Nephron progenitor cell (in vitro differentiated cells): ENCODE data around the gene ITSN1.

Experiments
- DNase-seq: peaks from one replicate; pipeline ENCODE4 v3.0.0; 2021
- H3K27ac Mint-ChIP-seq: 2 replicates; pipeline ENCODE4 v1.8.0; 2021; ENCODE audit warnings: mild to moderate bottlenecking, moderate library complexity, mixed read lengths
- H3K27me3 Mint-ChIP-seq: 2 replicates; pipeline ENCODE4 v1.8.0; 2021; ENCODE audit warnings: mild to moderate bottlenecking, low read depth, mixed read lengths; ENCODE audit not compliant: poor library complexity
- H3K36me3 Mint-ChIP-seq: 2 replicates; pipeline ENCODE4 v1.8.0; 2021; ENCODE audit warnings: low read depth, mixed read lengths
- H3K4me1 Mint-ChIP-seq: 2 replicates; pipeline ENCODE4 v1.8.0; 2021; ENCODE audit warnings: mixed read lengths
- H3K4me3 Mint-ChIP-seq: 2 replicates; pipeline ENCODE4 v1.8.0; 2021; ENCODE audit warnings: mild to moderate bottlenecking, moderate library complexity, mixed read lengths
- H3K9me3 Mint-ChIP-seq: 2 replicates; pipeline ENCODE4 v1.8.0; 2021; ENCODE audit warnings: mild to moderate bottlenecking, moderate library complexity, mixed read lengths
- TF ChIP-seq, protein P1 (sequence below): fragments of 200-600 bp; sonication (generic); IDR thresholded peaks from 2 replicates; pipeline ENCODE4 v1.5.0; 2021; ENCODE audit warnings: antibody characterized with exemption

ITSN1 gene

GRCh38 chr21:33901412-33902288 is 259.3 kb downstream of the ITSN1 start:
- Mint-ChIP-seq H3K4me3 (no peak overlapping the region), H3K4me1 (peaks cover 12% of the 10 kb centered on the region), H3K9me3 (no peaks in the 10 kb centered on the region), H3K36me3 (peaks cover 41% of the 10 kb centered on the region), H3K27ac (peak overlapping the region; percentile 80), H3K27me3 (no peaks in the 10 kb centered on the region)
- TF ChIP-seq, protein P1, sequence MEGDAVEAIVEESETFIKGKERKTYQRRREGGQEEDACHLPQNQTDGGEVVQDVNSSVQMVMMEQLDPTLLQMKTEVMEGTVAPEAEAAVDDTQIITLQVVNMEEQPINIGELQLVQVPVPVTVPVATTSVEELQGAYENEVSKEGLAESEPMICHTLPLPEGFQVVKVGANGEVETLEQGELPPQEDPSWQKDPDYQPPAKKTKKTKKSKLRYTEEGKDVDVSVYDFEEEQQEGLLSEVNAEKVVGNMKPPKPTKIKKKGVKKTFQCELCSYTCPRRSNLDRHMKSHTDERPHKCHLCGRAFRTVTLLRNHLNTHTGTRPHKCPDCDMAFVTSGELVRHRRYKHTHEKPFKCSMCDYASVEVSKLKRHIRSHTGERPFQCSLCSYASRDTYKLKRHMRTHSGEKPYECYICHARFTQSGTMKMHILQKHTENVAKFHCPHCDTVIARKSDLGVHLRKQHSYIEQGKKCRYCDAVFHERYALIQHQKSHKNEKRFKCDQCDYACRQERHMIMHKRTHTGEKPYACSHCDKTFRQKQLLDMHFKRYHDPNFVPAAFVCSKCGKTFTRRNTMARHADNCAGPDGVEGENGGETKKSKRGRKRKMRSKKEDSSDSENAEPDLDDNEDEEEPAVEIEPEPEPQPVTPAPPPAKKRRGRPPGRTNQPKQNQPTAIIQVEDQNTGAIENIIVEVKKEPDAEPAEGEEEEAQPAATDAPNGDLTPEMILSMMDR: peak; percentile 51
- DNase-seq: peak; percentile 41

DNA sequence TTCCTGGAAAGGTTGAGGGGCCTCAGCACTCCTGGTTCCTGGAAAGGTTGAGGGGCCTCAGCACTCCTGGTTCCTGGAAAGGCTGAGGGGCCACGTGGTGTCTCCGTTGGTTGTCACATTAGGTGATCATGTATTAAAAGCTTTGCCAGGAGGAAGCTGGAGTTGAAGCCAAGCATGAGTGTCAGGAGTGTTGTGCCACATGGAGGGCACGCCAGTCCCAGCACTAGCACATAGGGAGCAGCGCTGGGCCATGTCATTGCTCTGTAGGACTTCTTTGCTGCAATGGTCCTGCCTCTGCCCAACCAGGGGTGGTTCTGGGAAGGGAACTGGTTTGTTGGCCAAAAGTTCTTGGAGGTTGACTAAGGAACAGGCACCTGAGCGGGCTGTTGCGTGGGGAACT is 260.0 kb downstream of the ITSN1 start:
- no peak for DNase-seq
- no peak overlapping the region for H3K4me3 Mint-ChIP-seq
- H3K4me1 Mint-ChIP-seq: peaks cover 5% of the 10 kb centered on the region
- H3K27ac Mint-ChIP-seq: peak overlapping the region; percentile 29
- peaks cover 48% of the 10 kb centered on the region for H3K36me3 Mint-ChIP-seq
- no peaks in the 10 kb centered on the region for H3K9me3 Mint-ChIP-seq
- TF ChIP-seq, protein P1: no peak
- no peaks in the 10 kb centered on the region for H3K27me3 Mint-ChIP-seq

DNA sequence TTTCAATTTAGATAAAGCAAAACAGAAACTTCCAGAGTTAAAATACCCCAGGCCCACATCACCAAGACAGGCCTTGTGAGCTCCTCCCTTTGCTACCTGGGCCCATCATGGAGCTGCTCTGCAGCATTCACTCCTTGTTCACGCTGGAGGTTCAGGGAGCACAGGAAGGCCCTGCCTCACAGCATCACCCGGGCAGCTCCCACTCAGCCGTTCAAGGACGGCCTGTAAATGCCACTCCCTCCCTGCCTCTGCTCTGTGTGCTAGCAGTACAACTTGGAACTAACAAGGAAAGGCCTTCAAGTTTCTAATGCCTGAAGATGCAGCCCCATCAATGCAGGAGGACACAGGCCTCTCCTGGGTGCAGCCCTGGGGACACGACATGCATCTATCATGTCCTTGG is 261.7 kb downstream of the ITSN1 start:
- Mint-ChIP-seq H3K27me3 (no peaks in the 10 kb centered on the region), H3K4me3 (no peak overlapping the region), H3K36me3 (peaks cover 58% of the 10 kb centered on the region), H3K4me1 (peaks cover 5% of the 10 kb centered on the region), H3K27ac (peak overlapping the region; percentile 48), H3K9me3 (no peaks in the 10 kb centered on the region)
- TF ChIP-seq, protein P1: no peak
- no peak for DNase-seq

DNA sequence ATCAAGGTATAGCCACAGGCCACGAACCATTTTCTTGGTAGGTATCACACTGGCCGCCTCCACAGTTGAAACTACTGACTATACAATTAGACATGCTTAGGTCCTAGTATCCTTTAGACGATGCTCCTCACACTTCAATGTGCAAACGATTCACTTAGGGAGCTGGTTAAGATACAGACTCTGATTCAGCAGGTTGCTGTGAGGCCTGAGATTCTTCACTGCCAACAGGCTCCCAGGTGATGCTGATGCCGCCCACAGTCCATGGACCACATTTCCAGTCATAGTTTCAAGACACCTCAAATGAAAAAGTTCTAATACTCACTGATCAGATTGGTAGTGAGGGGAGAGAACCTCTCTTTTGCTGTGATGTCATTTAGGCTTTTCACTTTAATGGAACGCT is 266.5 kb downstream of the ITSN1 start:
- H3K27me3 Mint-ChIP-seq: no peaks in the 10 kb centered on the region
- peaks cover 63% of the 10 kb centered on the region for H3K36me3 Mint-ChIP-seq
- no peak overlapping the region for H3K27ac Mint-ChIP-seq
- DNase-seq: no peak
- H3K4me1 Mint-ChIP-seq: peaks cover 8% of the 10 kb centered on the region
- TF ChIP-seq, protein P1: no peak
- H3K4me3 Mint-ChIP-seq: no peak overlapping the region
- H3K9me3 Mint-ChIP-seq: no peaks in the 10 kb centered on the region

DNA sequence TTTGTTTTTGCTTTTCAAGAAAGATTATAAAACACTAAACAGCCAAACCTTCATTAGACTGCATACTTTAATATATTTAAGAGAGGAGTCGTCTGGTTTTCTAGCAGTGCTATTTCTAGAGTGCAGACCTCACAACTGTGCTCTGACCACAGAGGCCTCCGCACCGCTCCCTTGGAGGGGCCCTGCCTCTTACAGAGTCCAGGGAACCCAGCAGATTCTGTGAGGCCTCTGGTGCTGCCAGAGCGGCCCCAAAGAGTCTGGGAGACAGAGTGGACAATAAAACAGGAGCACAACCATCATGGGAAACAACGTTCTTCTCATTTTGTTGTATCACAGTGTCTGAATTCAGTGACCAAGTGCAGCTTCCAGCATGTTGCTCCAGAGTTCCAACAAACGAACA is 267.5 kb downstream of the ITSN1 start:
- H3K27ac Mint-ChIP-seq: no peak overlapping the region
- H3K4me1 Mint-ChIP-seq: peaks cover 16% of the 10 kb centered on the region
- H3K9me3 Mint-ChIP-seq: no peaks in the 10 kb centered on the region
- peaks cover 62% of the 10 kb centered on the region for H3K36me3 Mint-ChIP-seq
- no peaks in the 10 kb centered on the region for H3K27me3 Mint-ChIP-seq
- no peak overlapping the region for H3K4me3 Mint-ChIP-seq
- DNase-seq: no peak
- TF ChIP-seq, protein P1: no peak

DNA sequence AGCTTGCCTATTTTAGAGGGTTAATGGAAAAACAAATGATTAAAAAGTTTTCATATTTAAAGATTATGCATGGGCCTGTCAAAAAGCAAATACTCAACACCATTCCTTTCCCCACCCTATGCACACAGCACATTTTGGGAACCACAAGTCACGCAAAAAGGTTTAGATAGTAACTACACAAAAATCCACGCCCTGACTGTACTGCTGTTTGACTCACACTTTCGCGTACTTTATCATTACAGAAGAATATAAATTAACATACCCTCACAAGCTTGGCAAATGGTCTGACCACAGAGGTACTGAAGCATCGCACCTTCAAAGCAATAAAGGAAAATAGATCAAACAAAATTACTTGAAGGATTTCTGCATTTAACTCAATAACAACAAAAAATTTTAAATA is 271.9 kb downstream of the ITSN1 start:
- Mint-ChIP-seq H3K27ac (no peak overlapping the region), H3K27me3 (no peaks in the 10 kb centered on the region), H3K9me3 (no peaks in the 10 kb centered on the region), H3K36me3 (peaks cover 35% of the 10 kb centered on the region), H3K4me3 (peak overlapping the region; percentile 99), H3K4me1 (peaks cover 32% of the 10 kb centered on the region)
- TF ChIP-seq, protein P1: no peak
- DNase-seq: no peak
